ENCODE results near the gene DCUN1D2.
"Not testable (repeated sequence)": the region's sequence is repeated elsewhere in the genome, so short reads cannot be mapped to it uniquely, and the experiment has no call there.

DCUN1D2 gene

DNA sequence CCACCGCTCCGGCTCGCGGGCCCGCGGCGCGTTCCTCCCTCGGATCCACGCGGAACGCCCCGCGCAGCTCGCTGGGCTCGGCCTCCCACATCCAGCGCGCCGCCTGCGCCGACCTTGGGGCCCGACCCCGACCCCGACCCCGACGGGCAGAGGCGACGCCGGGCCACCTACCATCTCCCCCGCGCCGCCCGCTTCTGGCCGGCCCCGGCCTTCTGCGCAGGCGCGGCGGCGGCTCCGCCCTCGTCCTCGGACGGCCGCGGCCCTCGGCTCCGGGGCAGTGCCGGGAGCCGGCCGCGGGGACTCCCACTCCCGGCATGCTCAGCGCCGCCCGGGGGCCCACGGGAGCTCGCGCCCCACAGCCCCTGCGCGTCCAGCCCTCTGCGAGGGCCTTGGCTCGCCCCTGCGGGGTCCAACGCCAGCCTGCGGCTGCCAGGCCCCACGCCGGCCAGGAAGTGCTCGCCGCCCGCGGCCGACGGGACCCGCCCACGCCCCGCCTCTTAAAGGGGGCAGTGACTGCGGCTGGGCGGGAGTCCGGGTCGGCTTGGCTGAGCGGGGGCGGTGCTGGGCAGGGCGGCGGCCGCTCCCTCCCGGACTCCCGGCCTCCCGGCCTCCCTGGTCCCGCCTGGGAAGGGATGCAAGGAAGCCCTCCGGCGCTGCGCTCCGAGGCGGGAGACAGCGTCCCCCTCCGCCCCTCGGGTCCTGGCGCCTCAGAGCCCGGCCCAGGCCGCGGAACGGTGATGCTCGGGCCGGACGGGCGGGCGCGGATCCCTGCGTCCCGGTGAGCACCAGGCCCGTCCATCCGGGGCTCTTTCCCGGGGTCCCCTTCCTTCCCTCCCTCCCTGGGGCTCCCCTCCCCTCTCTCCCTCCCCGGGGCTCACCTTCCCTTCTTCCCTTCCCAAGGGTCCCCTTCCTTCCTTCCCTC, at the start of gene DCUN1D2:
Gene DCUN1D2 (minus strand): TSS at position 216 of the 922 bp plus-strand sequence. CDS start 42 bp downstream, at position 174.
- DNase-seq, result peak; percentile 90 to 95

DNA sequence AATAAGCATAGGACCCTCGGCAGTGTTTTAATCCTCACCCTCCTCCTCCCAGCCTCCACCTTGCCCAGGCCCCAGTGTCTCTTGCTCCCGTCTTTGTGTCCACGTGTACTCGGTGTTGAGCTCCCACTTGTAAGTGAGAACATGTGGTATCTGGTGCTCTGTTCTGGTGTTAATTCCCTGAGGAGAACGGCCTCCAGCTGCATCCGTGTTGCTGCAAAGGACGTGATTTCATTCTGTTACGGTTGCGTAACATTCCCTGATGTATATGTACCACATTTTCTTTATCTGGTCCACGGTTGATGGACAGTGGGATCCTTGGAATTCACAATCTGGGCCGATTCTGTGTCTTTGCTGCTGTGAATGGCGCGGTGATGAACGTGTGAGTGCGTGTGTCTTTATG, 49.3 kb upstream of the DCUN1D2 start:
- DNase-seq, result no peak

DNA sequence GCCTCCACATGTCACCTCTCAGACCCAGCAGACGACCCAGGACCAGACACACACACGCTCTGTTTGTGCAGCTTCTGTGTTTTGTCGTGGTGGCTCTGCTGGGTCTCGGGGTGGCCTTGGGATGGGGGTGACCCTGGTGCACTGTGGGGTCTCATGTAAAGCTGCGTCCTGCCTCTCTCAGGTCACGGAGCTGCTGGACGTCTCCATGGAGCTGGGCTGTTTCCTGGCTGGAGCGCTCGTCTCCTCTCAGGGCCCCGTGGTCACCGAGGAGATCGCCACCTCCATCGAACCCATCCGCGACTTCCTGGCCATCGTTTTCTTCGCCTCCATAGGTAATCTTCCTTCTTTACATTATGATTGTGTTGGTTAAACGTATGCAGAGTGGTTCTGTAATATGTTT, 48.7 kb upstream of the DCUN1D2 start:
- DNase-seq, result no peak

DNA sequence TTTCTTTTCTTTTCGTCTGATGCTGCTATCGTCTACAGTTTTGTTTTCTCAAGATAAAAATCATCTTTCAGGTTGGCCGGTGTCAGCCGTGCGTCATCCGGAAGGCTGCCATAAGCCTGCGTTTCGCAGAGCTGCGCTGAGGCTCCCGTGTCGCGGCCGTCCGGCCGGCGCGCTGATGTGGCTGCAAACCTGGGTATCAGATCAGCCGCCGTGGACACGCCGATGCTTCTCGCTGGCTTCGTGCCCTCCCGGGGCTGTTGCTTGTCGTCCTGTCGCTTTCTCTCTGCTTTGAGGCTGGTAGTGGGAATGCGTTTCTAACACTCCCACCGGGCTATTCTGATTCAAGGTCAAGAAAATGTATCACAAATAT, 48.2 kb upstream of the DCUN1D2 start:
- no peak for DNase-seq

DNA sequence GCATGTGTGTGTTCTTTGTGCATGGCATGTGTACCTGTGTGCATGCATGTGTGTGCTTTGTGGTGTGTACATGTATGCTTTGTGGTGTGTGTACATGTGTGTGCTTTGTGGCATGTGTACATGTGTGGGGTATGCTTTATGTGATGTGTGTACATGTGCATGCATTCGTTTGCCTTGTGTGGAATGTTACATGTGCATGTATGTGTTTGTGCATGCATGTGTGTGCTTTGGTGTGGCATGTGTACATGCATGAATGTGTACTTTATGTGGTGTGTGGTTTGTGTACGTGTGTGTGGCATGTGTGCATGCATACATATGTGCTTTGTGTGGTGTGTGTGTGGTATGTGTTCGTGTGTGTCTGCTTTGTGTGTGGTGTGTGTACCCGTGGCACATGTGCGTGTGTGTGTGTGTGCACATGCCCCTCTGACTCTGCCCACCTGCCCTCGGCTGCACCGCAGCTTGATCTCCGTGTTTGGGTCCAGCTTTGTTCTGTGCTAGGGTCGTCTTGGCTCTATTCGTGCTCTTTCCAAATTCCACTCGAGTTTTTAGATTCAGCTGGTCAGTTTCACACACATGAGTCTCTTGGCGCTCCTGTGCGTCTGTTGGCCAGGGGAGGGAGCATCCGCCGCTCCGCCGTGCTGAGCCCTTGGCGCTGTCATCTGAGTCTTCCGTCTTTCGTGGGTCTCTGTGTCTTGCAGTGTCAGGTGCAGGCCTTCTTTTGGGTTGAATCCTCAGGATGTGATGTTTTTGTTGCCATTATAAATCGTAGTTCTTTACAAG, 47.6 kb upstream of the DCUN1D2 start:
- no peak for DNase-seq

DNA sequence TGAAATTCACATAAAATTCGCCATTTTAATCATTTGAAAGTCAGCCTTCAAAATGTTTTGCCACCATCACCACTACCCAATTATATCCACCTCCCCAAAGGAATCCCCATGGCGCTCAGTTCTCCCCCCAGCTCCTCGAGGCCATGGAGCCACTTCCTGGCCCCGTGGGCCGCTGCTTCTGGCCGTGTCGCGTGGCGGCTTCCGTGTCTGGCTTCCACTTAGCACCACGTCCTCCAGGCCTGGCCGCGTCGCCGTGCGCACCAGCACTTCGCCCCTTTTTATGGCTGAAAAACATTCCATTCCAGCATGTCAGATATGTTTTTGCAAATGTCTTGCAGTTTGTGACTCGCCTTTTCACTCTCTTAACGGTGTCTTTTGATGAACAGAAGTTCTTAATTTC, 46.7 kb upstream of the DCUN1D2 start:
- no peak for DNase-seq

DNA sequence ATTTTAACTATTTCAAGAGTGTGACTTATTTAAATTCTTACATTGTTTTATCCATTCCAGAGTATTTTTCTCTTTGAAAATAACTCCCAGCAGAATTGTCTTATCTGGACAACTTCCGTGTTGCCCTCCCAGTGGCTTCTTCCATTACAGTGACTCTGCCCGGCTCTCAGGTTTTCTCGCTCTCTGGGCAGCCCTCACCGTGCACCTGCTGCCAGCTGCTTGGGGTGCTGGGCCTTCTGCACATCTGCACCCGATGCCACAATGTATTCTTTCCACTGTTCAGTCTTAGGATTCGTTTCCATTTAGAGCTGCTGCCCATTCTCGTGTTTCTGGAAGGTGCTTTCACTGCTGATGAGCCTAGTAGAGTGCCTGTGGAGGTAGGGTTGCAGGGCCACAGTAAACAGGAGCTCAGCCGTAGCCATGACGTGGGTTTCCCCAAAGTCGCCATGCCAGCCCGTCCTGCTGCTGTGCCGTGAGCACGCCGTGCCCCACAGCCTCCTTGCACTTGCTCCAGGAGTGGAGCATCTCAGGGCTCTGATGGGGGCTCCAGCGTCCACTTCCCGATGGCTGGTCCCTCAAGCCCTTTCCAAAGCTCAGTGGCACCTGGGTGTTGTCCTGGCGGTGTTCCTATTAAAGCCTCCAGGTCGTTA, 46.1 kb upstream of the DCUN1D2 start:
- no peak for DNase-seq

DNA sequence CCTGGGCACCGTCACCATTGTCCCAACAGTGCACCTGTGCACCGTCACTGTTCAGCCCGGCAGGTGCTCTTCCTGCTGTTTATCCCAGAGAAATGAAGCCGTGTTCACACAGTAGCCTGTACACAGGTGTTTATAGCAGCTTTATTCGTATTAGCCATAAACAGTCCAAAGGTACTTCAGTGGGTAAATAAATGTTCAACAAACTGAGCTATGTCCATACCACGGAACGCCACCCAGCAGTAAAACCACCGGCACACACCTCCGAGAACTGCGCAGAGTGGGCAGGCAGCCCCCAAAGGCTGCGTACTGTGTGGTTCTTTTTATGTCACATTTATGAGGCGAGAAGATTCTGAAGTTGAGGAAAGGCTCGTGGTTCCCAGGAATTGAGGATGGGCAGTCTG, 44.9 kb upstream of the DCUN1D2 start:
- DNase-seq, result no peak

DNA sequence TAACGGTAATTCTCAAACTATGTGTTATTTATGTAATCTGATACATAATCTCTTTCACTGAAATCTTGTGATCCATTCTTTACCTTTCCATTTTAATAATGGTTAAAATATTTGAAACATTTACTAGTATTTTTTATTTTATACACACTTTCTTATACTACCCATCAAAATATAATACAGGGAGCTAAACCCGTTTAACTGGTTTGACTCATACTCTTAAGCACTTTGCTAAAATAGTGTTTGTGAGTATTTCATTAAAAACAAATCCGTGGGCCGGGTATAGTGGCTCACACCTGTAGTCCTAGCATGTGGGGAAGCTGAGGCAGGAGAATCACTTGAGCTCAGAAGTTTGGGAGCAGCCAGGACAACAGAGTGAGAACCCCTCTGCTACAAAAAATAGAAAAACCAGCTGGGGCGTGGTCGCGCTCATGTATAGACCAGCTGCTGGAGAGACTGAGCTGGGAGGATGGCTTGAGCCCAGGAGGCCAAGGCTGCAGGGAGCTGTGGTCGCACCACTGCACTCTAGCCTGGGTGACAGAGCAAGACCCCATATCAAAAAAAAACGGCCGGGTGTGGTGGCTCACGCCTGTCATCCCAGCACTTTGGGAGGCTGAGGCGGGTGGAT, 43.8 kb upstream of the DCUN1D2 start:
- no peak for DNase-seq

DNA sequence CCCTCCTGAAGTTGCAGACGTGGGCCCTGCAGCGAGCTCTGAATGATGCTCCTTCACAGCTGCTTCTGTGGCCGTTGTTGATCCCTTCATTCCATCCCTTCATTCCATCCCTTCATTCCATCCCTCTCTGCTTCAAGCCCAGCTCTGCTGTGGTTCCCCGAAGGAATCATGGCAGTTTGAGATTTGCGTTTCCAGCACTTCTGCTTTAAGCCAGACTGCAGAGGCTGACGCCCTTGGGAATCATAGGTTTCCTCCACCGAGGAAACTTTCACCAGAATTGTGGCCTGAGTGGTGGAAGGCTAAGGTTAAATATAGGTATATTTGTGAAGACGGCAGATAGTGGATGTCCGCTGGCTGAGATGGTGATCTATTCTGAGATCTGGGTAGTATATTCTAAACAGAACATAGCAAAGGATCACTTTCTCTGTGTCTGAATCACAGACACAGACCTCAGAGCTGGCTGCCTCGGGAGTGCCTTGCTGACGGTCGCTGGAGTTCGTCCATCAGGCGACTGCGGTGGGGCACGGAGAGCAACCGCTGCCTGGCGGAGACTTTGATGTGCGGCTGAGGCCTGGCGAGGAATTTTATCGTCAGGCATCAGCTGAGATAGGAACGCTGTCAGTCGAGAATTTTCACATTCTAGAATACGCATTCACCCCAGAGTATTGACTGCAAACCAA, 42.8 kb upstream of the DCUN1D2 start:
- no peak for DNase-seq

DNA sequence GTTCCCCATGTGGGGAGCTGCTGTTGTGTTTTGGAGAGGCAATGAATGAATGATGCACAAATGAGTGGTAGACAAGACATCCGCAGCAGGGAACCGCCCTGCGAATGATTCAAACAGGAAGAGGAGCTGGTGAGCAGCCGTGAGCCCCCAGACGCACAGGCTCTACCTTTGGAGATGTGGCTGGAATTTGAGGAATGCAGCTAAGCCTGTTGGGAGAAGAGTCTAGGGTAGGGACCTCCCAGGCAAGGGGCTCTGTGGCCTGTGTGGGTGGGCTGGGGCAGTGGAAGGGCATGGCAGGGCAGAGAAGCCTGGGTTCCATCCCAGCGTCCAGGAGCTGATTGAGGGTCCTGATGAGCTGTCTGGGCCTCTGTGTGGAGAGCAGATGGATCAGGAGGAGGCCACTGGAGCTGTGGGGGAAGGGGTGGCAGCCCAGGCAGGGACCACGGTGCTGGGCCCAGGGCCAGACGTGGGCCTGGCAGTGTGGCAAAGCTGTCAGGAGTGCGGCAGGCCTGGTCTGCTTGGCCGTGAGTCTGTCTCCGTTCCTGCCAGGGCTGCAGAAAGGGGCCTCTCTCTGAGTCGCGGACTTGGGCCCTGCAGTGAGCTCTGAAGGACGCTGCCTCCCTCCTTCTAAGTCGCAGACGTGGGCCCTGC, 41.8 kb upstream of the DCUN1D2 start:
- DNase-seq, result no peak

DNA sequence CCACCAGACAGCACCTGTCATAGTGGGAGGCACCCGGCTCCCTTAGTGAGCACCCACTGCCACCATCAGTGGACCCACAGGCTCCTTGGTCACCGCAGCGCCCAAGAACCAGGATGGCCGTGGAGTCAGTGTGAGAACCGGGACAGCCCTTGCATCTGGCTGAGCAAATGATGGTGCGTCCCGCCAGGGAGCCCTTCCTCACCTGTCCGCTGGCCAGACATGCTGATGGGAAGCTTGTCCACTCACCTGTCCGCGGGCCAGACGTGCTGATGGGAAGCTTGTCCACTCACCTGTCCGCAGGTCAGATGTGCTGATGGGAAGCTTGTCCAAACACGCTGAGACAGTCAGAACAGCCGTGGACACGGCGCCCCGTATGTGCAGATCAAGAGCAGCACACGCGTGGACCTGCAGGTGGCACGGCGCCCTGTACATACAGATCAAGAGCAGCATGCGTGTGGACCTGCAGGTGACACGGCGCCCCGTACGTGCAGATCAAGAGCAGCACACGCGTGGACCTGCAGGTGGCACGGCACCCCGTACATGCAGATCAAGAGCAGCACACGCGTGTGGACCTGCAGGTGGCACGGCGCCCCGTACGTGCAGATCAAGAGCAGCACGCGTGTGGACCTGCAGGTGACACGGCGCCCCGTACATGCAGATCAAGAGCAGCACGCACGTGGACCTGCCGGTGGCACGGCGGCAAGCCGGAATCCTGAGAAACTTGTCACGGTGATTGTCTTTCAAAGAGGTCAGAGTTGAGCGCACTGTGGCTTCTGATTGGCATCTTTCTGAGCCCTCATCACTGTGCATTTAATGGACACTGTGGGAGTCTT, 40.7 kb upstream of the DCUN1D2 start:
- DNase-seq, result no peak

DNA sequence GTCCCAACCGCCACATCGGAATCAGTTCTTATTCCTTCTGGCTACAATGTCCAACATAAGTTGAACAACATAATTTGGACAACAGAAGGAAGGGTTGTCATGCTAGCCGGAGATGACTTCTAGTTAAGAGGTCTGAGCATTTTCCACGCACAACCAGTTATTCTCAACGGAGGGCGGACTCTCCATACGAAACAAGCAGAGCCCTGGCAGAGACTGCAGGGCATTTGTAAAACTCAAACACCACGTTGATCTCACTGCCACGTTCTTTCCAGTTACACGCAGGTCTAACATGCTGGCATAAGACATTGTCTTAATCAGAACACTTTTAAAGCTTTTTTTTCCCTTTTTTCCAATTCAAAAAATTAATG, 38.3 kb upstream of the DCUN1D2 start:
- no peak for DNase-seq

DNA sequence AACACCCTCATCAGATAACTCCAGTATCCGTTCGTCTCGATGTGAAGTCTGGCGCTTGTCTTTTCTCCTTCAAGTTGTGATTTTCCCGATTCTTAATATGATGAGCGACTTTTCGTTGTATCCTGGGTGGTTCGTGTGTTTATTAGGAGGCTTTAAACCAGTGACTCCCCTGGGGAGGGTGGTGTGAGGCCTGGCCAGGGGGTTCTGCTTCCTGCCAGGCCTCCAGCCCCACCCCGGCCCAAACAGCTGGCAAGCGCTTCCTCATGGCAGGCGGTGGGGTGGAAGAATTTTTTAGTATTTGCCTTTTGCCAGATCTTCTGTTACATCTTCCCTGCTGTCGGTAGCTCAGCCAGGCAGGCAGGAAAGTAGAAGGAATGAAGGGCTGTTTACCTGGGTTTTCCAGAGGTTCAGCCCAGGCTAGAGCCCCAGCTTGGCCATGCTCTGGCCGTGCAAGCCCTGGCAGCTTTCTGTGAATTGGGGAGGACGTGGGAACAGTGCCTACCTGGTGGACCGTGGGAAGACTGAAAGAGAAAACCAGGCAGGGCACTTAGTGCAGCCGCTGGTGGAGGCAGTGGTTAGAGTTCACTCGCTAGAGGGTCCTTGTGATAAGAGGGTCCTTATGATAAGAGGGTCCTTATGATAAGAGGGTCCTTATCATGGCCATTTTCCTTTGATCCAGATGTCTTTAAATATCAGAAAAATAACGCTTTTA, 37.7 kb upstream of the DCUN1D2 start:
- no peak for DNase-seq

DNA sequence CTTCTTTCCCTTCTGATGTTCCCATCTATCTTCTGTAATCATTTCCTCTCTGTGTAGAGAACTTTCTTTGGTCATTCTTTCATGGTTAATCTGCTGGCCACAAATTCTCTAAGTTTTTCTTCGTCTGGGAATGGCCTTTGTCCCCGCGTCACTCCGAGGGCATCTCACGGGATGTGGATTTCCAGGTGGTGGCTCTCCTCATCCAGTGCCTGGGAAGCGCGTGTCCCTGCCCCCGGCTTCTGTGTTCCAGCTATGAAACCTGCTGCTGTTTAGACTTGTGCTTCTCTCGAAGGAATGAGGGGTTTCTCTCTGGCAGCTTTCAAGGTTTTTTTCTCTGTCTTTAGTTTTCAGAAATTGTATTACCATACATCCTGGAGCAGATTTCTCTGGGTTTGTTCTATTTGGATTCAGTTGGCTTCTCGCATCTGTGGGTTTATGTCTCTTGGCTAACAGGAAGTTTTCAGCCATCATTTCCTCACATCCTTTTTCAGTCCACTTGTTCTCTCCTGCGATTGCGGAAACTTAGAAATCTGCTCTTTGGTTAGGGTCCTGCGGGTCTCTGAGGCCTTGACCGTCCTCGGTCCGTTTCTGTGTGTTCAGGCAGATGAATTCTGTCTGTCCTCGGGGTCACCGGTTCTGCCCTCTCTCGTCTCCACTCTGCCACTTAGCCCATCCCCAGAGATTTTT, 36.9 kb upstream of the DCUN1D2 start:
- no peak for DNase-seq

DNA sequence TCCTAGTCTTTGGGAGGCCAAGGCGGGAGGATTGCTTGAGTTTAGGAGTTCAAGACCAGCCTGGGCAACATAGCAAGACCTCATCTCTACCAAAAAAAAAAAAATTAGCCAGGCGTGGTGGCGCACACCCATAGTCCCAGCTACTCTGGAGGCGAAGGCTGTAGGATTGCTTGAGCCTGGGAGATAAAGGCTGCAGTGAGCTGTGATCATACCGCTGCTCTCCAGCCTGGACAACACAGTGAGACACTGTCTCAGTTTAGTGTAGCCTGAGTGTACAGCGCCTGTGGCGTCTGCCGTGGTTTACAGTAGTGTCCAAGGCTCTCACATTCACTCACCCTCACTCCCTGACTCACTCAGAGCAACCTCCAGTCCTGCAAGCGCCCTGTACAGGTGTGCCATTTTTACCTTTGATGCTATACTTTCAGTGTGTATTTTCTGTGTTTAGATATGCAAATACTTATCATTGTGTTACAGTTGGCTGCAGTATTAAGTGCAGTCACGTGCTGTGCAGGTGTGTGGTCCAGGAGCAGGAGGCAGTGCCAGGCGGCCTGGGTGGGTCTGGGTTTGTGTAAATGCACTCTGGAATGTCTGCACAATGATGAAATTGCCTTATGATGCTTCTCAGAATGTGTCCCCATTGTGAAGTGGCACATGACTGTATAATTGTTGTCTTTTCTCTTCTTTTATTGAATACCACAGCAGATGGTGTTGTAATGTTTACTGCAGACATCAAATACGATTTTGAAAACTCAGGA, 36.1 kb upstream of the DCUN1D2 start:
- no peak for DNase-seq

DNA sequence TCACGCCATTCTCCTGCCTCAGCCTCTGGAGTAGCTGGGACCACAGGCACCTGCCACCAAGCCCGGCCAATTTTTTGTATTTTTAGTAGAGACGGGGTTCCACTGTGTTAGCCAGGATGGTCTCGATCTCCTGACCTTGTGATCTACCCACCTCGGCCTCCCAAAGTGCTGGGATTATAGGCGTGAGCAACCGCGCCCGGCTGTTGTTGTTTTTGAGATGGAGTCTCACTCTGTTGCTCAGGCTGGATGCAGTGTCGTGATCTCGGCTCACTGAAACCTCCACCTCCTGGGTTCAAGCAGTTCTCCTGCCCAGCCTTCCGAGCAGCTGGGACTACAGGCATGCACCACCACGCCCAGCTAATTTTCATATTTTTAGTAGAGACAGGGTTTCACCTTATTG, 31.9 kb upstream of the DCUN1D2 start:
- DNase-seq, result not testable (repeated sequence)

DNA sequence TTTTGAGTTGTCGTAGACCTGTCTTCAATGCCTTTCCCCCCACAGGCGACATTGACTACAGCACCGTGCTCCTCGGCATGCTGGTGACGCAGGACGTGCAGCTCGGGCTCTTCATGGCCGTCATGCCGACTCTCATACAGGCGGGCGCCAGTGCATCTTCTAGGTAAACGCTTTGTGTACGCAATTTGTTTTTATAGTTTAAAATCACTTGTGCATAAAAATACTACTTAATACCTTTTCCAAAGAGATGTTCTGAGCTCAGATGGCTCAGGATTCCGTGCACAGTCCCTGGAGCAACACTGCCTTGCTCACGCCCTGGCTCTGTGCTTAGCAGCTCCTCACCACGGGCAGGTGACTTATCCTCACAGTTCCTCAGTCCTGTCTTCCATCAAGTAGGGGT, 30.1 kb upstream of the DCUN1D2 start:
- no peak for DNase-seq

DNA sequence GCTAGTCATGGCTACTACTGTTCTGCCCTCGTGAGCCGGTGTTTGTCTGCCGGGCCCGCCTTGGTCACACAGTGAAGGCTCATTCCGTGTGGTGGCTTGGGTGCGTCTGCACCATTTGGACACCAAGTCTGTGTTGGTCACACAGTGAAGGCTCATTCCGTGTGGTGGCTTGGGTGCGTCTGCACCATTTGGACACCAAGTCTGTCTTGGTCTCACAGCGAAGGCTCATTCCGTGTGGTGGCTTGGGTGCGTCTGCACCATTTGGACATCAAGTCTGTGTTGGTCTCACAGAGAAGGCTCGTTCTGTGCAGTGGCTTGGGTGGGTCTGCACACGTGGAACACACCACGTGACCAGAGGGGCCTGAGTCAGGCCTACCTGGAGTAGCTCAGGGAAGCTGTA, 29.0 kb upstream of the DCUN1D2 start:
- DNase-seq, result no peak

Data from NCI-H1930 (cell line).